ENCODE data around the gene NDUFS7.

Gene NDUFS7

GRCh38 chr19:1383312-1384084 is at the start of gene NDUFS7:
Gene NDUFS7 (plus strand): TSS chr19:1383907. CDS start chr19:1383927, 20 bp downstream.
- peak; percentile 88 for DNase-seq (ENCODE audit: low spot score)

GRCh38 chr19:1336079-1336684 is 47.5 kb upstream of the NDUFS7 start:
- DNase-seq (ENCODE audit: low spot score): no peak

DNA sequence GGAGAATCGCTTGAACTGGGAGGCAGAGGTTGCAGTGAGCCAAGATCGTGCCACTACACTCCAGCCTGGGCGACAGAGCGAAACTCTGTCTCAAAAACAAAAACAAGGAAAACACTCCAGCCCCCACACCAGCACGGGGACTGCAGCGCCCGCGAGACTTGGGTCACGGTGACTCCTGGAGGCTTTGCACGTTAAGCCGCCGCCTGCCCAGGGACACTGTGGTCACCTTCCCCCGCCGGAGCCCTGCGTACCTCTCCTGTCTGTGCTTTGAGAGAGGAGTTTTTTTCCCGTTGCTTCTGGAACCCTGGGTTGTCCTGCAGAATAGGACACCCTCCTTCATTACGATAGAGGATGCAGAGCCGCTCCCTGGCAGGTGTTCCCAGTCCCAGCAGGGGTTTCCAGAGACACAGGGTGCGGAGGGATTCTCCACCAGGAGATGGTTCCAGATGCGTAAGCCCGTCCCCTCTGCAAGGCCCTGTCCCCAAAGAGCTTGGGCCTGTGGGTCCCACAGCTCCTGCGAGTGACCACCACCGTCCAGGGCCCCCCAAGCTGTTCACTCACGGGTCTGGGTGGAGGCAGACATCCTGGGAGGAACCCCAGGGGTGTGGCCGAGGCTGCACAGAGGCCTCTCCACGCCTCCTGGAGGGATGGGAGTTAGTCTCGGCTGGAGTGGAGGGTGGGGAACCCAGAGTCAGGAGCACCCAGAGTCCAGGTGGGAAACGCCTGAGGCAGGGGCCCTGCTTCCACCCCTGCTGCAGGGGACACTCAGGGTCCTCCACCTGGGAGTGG is 42.8 kb upstream of the NDUFS7 start:
- DNase-seq (ENCODE audit: low spot score): no peak

DNA sequence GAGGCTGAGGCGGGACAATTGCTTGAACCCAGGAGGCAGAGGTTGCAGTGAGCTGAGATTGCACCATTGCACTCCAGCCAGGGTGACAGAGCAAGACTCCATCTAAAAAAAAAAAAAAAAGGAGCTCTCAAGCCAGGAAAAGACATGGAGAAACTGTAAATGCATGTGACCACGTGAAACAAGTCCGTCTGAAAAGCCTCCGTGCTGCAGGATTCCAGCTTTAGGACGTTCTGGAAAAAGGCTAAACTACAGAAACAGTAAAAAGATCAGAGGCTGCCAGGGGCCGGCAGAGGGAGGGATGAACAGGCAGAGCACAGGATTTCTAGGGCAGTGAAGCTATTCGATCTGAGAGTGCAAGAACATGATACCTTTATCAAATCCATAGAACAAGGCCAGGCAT is 40.7 kb upstream of the NDUFS7 start:
- DNase-seq (ENCODE audit: low spot score): no peak

GRCh38 chr19:1349211-1349610 is 34.5 kb upstream of the NDUFS7 start:
- DNase-seq (ENCODE audit: low spot score): no peak

DNA sequence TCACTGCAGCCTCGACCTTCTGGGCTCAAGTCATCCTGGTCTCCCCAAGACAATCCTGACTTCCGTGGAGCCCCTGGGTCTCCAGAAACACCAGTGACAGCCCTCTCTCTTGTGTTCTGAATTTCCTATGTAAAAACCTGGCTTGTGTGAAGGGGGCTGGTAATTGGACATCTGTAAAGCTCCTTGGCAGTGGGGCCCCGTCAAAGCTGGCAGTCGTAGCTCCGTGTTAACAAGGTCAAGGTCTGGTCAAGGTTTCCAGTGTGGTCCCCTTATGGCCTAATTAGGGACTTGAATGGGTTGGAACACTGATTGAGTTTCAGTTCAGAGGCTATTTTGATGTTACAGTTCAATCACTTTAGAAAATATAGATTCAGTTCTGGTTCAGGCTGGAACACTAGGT is 32.8 kb upstream of the NDUFS7 start:
- no peak for DNase-seq (ENCODE audit: low spot score)

DNA sequence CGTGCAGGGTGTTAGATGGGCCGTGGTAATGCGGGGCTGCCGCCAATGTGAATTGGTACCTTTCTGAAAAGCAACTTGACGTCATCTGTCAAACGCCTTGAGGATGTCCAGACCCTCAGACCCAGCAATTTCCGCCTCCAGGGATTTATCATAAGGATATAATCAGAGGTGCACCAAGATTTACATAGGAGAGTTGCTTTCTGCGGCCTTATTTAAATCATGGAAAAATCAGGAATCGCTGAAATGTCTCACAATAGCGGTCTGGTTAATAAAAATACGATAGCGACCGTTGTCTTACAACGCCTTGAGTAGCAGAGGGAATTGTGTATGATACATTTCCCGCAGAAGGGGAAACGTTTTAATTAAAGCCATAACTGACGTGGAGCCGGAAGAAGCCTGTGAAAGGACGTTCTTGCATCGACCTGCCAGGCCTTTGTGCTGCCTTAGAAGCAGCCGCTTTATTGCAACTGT is 32.3 kb upstream of the NDUFS7 start:
- DNase-seq (ENCODE audit: low spot score): no peak

DNA sequence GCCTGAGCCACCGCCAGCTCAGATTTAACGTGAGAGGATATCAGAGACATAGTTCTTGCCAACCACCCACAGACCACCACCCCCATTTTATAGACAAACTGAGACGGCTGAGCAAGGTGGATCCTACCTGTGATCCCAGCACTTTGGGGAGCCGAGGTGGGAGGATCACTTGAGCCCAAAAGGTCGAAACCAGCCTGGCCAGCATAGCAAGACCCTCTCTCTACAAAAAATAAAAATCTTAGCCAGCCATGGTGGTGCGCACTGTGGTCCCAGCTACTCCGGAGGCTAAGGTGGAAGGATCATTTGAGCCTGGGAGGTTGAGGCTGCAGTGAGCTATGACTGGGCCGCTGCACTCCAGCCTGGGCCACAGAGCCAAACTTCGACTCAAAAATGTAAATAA is 30.6 kb upstream of the NDUFS7 start:
- DNase-seq (ENCODE audit: low spot score): no peak

DNA sequence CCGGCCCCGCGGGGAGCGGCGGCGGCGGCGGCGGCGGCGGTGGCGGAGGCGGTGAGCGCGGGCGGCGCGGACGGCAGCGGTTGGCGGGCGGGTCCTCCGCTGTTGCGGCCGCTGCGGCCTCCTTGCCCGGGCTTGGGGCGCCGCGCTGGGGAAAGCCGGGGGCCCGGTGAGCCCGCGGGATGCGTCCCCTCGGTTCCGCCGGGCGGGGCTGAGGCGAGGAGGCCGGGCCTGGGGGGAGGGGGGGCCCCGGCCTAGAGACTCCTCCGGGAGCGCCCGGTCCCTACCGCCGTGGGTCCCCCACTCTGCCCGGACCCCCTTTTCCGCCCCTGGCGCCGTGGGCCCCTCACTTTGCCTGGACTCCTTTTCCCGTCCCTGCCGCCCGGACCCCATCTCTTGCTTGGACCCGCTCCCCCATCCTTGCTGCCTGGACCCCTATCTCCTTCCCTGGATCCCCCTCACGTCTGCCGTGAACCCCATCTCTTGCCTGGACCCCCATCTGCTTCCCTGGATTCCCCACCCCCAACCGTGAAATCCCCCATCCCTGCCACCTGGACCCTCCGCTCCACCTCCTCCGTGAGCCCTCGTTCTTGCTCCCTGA is 28.6 kb upstream of the NDUFS7 start:
- no peak for DNase-seq (ENCODE audit: low spot score)

DNA sequence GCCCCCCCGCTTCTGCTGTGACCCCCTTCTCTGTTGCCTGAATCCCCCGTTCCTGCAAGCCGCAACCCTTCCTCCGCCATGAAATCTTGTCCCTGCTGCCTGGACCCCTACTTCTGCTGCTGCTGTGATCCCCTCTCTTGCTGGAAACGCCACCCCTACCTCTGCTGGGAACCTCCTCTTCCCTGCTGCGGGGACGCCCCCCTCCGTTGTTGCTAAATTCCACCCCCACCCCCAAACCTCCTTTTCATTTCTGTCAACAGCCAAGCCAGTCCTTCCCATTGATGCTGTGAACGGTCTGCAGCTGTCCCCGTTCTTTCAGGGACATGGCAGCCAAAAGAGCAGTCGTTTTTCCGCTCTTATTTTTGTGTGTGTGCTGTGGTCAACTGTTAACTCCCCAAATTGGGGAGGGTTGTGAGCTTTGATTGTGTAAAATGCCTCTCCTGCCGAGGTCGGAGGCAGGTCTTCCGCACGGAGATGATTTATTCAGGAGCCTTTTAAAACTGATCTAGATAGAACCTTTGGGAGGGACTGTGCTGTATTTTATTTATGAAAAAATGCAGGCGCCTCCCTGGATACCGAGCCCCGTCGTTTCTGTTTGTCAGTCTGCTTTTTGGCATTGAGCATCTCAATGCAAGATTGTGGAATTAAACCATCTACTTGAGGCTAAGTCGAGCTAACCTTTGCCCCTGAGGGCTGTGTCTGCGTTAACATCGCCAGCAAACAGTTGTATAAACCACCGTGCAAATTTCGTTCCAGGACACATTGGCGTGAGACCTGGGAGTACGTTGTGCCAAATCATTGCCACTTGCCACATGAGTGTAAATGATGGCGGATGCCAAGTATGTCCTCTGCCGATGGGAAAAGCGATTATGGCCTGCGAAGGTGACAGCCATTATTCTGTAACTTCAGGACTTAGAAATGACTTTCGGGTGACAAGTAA is 27.9 kb upstream of the NDUFS7 start:
- peak; percentile 44 for DNase-seq (ENCODE audit: low spot score)

GRCh38 chr19:1356508-1356865 is 27.2 kb upstream of the NDUFS7 start:
- DNase-seq (ENCODE audit: low spot score): no peak

DNA sequence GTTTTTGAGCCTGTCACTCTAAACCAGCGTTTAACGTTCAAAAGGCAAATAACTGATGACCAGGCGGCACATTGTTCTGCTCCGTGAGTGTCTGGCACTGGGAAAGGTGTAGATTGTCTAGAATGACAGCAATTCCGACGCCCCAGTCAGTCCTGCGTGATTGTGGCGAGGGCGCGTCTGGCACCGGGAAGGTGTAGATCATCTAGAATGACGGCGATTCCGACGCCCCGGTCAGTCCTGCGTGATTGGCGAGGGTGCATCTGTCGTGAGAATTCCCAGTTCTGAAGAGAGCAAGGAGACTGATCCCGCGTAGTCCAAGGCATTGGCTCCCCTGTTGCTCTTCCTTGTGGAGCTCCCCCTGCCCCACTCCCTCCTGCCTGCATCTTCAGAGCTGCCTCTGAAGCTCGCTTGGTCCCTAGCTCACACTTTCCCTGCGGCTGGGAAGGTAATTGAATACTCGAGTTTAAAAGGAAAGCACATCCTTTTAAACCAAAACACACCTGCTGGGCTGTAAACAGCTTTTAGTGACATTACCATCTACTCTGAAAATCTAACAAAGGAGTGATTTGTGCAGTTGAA is 26.1 kb upstream of the NDUFS7 start:
- no peak for DNase-seq (ENCODE audit: low spot score)

DNA sequence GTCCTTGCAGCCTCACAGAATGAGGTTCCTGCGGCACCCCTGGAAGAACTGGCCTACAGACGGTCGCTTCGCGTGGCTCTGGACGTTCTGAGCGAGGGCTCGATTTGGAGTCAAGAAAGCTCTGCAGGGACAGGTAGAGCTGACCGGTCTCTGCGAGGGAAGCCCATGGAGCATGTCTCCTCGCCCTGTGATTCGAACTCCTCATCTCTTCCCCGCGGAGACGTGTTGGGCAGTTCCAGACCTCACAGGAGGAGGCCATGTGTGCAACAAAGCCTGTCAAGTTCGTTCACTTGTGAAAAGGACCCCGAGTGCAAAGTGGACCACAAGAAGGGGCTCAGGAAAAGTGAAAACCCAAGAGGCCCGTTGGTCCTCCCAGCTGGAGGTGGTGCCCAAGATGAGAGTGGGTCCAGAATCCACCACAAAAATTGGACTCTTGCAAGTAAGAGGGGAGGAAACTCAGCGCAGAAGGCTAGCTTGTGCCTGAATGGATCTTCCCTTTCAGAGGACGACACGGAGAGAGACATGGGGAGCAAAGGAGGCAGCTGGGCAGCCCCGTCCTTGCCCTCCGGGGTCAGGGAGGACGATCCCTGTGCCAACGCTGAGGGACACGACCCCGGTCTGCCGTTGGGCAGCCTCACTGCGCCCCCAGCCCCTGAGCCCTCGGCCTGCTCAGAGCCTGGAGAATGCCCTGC is 23.4 kb upstream of the NDUFS7 start:
- DNase-seq (ENCODE audit: low spot score): no peak

DNA sequence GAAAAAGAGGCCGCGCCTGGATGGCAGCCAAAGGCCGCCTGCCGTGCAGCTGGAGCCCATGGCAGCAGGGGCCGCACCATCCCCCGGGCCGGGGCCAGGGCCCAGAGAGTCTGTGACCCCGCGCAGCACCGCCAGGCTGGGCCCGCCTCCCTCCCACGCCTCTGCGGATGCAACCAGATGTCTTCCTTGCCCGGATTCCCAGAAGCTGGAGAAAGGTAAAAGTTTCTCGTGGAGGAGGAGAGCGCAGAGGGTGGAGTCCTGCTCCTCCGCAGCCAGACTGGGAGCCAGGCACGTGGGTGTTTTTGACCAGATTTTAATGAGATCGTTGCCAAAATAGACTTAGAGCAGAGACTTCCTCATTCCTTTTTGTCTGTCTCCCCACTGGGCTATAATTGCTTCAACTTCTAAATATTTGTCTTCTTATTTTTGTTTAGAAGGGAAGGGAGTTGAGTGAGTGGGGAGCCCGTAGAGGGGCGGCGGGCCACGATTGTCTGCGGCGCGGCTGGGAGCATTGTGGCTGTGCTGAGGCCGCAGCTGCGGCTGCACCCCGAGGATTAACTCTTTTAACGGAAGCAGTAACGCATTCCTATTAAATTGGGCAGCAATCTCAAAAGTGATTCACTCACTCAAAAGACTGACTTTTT is 22.8 kb upstream of the NDUFS7 start:
- peak; percentile 84 for DNase-seq (ENCODE audit: low spot score)

GRCh38 chr19:1361601-1362386 is 21.9 kb upstream of the NDUFS7 start:
- DNase-seq (ENCODE audit: low spot score): peak; percentile 64

GRCh38 chr19:1362387-1363257 is 21.1 kb upstream of the NDUFS7 start:
- DNase-seq (ENCODE audit: low spot score): no peak

GRCh38 chr19:1363599-1363998 is 20.1 kb upstream of the NDUFS7 start:
- DNase-seq (ENCODE audit: low spot score): no peak

GRCh38 chr19:1364070-1364704 is 19.5 kb upstream of the NDUFS7 start:
- no peak for DNase-seq (ENCODE audit: low spot score)
